IPS-18c (cell line): ENCODE data around the gene LDLRAD4.
"Not testable (repeated sequence)": the region's sequence is repeated elsewhere in the genome, so short reads cannot be mapped to it uniquely, and the experiment has no call there.

Source experiments
- H3K4me3 ChIP-seq: 2 replicates; pipeline ENCODE4 v1.7.0; 2013; ENCODE audit warnings: low read depth, mild to moderate bottlenecking, low read length, moderate library complexity; ENCODE audit not compliant: insufficient read depth
- H3K9me3 ChIP-seq: one replicate; pipeline ENCODE4 v1.6.1; 2013; ENCODE audit warnings: mild to moderate bottlenecking, low read length, moderate library complexity; ENCODE audit not compliant: control insufficient read depth, insufficient read depth

LDLRAD4 gene

DNA sequence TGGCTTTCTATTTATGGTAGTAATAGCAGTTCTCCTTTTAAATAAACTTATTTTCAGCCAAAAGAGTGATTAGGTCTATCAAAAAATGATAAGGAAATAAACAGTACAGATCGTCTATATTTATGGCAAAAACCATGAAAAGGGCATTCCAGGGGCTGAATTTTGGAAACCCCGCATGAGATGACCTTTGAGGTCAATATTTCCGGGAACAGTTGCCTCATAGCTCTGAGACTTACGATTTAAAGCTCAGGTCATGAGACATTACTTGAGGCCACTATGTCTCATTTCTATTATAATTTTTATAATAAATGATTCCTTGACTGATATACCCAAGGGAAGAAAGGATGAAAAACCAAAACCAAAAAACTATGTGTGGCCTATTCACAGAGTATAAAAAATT is 101.1 kb downstream of the LDLRAD4 start:
- no peak overlapping the region for H3K4me3 ChIP-seq
- peaks cover 2% of the 10 kb centered on the region for H3K9me3 ChIP-seq

DNA sequence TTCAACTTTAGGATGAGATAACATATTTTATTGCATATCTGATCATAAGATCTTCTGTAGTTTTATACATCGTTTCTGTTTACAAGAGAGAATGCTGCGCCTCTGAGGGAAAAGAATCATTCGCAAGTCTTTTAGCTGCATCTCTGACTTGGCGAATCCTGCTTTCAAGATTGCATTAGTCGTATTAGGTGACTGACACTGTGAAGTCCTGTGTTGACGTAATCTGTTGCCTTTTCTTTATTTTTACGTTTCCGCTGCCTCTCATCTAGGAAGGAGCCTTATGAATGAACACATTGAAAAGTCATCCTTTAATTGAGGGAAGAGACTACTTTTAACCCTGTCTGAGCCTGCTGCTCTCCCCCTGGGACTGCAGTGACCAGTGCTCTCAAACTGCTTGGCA is 101.5 kb downstream of the LDLRAD4 start:
- no peaks in the 10 kb centered on the region for H3K9me3 ChIP-seq
- no peak overlapping the region for H3K4me3 ChIP-seq

DNA sequence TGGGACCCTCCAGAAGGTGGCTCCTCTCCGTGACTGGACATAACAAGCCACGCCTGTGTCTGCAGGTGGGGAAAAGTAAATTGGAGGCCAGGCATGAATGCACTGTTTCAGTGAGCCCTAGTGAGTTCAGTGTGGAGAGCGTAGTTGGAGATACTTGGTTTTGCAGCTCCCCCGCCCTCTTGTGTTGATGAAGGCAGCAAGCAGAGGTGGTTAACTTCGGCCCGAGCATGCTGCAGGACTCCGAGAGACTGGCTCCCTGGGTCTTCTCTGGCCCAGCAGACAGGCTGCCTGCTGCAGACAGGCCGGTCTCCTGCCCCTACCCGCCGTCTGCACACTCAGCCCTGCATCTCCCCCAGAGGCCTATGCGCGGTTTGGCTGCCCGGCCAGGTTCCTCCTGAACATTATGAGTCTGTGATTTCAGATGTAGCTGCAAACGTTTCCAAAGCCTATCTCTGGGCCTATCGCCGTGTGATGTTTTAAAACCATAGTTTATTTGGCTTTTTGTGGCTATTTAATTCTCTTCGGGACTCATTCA is 102.4 kb downstream of the LDLRAD4 start:
- Histone ChIP-seq H3K4me3 (no peak overlapping the region), H3K9me3 (no peaks in the 10 kb centered on the region)

DNA sequence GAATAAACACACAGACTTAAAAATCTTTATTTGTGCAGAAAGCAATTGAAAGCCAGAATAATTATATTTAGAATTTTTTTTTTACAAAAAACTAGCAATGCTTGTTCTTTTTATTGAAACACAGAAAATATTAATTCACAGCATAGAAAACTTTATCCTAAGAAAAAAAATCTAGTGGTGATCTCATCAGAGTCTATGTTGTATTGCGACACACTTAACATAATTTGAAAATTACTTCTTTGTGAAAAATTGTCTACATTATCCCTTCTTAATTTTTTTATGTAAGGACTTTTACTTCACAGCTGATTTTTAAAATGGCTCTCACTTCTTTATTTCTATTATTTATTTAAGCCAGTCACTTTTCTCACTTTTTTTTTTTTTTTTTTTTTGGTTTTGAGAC is 103.4 kb downstream of the LDLRAD4 start:
- H3K9me3 ChIP-seq, result no peaks in the 10 kb centered on the region
- no peak overlapping the region for H3K4me3 ChIP-seq

DNA sequence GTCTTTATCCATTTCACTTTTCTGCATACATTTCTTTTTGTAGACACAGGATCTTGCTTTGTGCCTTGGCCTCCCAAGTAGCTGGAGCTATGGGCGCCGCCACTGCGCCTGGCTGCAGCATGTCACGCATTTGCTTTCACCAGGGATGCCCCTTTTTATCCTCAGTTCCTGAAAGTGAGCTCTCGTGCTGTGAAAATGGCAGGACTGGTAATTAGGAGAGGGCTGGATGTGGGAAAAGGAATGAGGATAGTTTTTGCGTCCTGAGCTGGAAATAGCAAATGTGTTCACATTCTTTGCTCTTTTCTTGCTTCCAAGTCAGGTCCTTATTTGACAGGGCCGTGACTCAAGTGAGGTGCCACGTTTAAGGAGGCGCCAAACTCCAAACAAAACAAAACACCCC is 104.6 kb downstream of the LDLRAD4 start:
- Histone ChIP-seq H3K9me3 (no peaks in the 10 kb centered on the region), H3K4me3 (no peak overlapping the region)

DNA sequence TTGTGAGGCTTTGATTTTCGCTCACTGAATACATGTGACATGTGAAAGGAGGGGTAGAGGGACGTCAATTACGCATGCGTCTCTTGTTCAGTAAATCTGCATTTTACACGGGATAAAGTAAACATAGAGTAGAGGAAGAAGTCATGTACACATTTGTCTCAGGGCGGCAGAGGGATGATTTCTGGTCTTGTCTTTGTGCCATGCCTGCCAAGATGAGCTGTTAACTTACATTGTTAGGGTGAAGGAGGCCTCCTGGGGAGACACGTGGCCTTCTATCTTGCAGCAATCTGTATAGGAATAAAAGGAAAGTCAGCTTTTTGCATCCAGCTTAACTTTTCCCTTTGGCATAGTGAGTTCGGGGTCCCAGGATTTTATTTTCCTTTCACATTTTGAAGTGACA is 106.3 kb downstream of the LDLRAD4 start:
- Histone ChIP-seq H3K4me3 (no peak overlapping the region), H3K9me3 (no peaks in the 10 kb centered on the region)

DNA sequence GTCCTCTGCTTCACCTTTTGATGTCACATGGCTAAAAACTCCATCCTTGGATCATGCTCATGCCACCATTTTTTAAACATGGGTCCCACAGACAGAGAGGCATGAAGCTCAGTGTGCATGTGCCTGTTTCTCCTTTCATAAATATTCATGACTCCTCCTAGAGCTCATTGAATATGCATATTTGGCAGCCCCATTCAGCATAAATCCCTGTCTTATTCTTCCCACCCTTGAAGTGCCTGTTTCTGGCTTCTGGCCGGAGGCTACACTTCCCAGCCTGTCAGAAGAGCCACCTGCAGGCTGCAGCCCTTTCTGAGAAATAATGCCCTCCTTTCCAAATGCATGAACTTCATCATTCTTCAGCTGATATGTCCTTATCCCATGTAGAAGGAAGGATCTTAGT is 109.7 kb downstream of the LDLRAD4 start:
- no peaks in the 10 kb centered on the region for H3K9me3 ChIP-seq
- no peak overlapping the region; the same call in 1 of the 2 replicates for H3K4me3 ChIP-seq

DNA sequence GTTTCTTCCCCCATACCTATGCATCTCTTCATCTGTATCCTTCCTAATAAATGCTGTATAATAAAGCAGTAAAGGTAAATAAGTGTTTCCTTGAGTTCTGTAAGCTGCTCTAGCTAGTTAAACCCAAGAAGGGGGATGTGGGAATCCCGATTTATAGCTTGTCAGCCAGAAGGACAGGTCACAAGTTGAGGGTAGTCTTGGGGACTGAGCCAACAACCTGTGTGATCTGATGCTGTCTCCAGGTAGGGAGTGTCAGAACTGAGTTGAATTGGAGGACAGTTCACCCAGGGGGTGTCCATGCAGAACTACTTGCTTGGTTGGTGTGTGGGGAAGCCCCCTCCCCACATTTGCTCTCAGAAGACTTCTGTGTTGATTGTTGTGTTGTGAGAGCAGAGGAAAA is 112.4 kb downstream of the LDLRAD4 start:
- Histone ChIP-seq H3K4me3 (no peak overlapping the region), H3K9me3 (no peaks in the 10 kb centered on the region)

DNA sequence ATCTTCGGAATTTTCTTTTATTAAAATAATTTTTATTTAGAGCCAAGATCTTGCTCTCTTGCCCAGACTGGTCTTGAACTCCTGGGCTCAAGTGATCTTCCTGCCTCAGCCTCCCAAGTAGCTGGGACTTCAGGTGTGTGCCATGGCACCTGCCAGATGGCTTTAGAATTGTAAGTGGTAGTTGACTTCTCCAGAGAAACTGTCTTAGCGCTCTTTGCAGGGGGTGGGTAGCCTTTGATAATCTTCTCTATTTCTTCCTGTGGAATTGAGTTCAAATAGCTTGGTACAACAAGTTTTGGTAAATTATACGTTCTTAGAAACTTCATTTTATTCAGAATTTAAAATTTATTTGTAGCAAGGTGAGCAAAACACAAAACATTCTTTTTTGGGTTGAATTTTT is 113.3 kb downstream of the LDLRAD4 start:
- Histone ChIP-seq H3K4me3 (no peak overlapping the region), H3K9me3 (no peaks in the 10 kb centered on the region)

DNA sequence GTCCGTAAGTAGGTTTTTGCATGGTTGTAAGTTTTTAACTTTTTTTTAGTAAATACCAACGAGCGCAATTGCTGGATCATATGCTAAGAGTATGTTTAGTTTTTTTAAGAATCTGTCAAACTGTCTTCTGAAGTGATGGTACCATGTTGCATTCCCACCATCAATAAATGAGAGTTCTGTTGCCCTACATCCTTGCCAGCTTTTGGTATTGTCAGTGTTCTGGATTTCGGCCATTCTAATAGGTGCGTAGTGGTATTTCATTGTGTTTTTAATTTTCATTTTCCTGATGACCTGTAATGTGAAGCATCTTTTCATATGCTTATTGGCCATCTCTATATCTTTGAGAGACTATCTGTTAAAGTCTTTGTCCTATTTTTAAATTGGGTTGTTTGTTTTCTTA is 114.3 kb downstream of the LDLRAD4 start:
- Histone ChIP-seq H3K9me3 (no peaks in the 10 kb centered on the region), H3K4me3 (no peak overlapping the region)

DNA sequence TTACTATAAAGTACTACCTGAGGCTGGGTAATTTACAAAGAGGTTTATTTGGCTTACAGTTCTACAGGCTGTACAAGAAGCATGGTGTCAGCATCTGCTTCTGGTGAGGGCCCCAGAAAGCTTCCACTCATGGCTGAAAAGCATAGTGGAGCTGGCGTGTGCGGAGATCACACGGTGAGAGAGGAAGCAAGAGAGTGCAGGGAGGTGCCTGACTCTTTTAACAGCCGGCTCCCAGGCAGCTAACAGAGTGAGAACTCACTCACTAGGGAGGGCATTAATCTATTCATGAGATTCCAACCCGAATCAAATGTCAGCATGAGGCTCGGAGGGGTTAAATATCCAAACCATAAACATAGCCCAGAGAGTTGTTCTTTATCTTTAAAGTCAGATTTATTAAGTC is 117.3 kb downstream of the LDLRAD4 start:
- Histone ChIP-seq H3K9me3 (no peaks in the 10 kb centered on the region), H3K4me3 (no peak overlapping the region)

DNA sequence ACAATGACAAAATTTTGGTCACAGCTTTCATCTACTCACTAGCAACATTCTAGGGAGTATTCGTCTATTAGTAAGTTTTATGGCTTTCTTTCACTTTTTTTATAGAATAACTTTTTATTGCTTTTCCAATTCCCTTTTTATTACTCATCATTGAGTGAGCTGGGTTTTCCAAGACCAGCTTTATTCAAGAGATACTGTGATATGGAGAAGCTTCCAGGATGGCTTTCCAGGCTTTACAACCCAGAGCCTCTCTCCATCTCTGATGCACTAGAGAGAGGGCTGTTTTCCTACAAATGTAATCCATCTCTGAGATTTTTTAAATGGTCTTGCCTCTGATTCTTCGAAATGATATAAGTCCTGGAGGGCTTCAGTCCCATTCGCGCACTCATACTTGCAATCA is 118.3 kb downstream of the LDLRAD4 start:
- no peaks in the 10 kb centered on the region for H3K9me3 ChIP-seq
- no peak overlapping the region for H3K4me3 ChIP-seq

DNA sequence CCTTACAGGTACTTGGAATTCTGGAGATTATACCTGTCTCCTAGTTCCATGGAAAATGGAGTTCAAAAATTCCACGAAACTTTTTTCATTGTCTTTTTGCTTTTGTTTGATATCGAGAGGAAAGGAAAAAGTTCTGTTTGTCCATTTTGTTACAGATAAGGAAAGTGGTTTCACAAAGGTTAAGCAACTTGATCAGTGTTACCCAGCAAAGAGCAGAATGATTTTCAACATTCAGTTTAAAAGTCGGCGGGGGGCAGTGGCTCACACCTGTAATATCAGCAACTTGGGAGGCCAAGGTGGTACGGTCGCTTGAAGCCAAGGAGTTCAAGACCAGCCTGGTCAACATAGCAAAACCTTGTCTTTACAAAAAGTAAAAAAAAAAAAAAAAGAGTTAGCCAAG is 118.8 kb downstream of the LDLRAD4 start:
- Histone ChIP-seq H3K4me3 (no peak overlapping the region), H3K9me3 (no peaks in the 10 kb centered on the region)

DNA sequence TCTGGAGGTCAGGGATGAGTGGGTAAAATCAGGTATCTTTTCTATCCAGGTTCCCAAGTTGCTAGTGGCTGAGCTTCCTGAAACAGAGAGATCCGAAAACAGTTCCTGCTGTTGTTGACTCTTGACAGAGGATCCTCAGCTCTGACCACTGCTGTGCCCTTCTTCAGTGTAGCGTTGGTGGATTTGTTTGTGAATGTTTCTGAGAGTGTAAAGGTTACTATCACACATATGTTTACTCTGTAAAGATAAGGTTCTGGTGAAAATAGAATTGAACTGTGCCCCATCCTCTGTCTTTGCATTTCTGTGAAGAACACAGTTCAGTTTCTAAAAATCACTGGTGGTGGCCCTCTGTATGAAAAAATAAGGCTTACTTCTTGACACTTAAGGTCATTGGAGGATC is 119.8 kb downstream of the LDLRAD4 start:
- no peaks in the 10 kb centered on the region for H3K9me3 ChIP-seq
- no peak overlapping the region for H3K4me3 ChIP-seq

DNA sequence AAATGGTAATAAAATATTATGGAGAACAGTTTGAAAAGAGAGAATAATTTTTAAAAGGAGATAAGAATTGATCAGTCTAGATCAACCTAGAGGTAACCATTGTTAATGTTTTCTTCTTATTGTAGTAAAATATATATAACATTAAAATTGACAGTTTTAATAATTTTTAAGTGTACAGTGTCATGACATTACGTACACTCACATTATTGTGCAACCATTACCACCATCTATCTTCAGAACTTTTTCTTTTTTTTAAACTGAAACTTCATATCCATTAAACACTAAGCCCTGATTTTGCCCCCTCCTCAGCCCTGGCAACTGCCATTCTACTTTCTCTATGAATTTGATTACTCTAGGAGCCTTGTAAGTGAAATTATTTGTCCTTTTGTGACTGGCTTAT is 121.1 kb downstream of the LDLRAD4 start:
- H3K9me3 ChIP-seq, result no peaks in the 10 kb centered on the region
- H3K4me3 ChIP-seq, result no peak overlapping the region

DNA sequence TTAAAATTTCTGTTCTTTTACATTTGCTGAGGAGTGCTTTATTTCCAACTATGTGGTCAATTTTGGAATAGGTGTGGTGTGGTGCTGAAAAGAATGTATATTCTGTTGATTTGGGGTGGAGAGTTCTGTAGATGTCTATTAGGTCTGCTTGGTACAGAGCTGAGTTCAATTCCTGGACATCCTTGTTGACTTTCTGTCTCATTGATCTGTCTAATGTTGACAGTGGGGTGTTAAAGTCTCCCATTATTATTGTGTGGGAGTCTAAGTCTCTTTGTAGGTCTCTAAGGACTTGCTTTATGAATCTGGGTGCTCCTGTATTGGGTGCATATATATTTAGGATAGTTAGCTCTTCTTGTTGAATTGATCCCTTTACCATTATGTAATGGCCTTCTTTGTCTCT is 127.9 kb downstream of the LDLRAD4 start:
- not testable (repeated sequence) for H3K4me3 ChIP-seq, H3K9me3 ChIP-seq

DNA sequence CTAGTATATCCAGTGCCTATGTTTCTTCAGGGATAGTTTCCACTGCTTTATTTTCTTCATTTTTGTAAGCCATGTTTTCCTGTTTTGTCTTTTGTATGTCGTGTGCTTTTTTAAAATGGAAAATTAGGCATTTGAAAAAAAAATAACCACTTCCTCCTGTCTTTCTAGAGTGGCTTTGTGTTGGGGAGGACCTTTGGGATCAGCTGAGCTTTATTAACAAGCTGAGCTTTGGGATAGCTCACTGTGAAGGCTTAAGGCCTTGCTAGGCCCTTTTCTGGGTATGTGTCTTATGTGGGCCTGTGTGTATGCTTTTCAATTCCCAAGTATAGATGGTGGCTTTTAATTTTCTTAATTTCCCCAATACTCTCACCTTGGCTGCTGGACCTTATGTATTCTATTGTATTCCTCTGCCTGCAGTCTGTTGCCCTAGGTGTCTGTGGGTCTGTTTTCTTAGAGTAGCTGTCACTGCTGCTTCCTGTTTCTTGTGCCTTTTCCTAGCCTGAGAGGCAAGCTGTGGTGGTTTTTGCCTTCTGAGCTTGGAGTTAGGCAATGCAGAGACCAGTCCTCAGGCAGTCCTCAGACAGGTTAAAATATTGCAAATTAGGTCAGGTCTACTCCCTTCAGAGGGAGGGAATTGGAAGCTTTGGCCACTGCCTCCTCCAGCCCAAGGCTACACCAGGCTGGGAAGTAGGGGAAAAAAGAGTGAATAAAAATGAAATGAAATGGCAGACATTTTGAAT is 134.7 kb downstream of the LDLRAD4 start:
- no peaks in the 10 kb centered on the region for H3K9me3 ChIP-seq
- no peak overlapping the region for H3K4me3 ChIP-seq

DNA sequence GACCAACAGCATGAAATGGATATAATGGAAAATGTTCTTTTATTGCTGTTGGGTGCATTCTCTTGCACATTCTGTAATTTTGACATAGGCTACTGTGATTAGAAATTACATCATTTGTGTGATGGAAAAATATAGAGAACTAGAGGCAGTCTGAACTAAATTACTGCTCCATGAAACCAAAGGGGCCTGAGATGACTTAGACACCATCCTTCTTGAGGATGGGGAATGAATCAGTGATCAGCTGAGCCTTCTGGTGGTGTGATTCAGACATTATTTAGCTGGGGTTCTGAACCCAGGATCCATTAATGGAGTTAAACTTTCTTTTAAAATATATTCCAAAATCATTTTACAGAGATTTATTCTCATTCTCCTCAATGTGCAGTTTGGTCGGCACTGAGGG is 135.8 kb downstream of the LDLRAD4 start:
- no peaks in the 10 kb centered on the region for H3K9me3 ChIP-seq
- no peak overlapping the region for H3K4me3 ChIP-seq

DNA sequence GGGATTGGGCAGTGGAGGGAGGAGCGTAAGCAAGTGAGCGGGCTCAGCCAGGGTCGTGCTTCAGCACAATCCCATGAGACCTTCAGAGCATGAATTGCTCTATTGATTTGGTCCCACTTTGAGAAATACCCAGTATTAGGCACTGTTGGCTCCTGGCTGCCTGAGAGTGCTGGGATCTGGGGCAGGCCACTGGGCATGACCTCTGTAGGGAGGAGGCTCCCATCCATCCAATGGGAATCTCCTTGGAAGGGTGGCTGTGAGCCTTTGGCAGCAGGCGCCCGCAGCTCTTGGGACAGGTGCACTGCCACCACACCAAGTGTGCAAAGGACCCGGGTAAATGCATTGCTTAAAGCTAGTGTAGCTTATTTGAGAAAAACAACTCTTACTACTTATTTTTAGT is 137.5 kb downstream of the LDLRAD4 start:
- H3K9me3 ChIP-seq, result no peaks in the 10 kb centered on the region

More for the DNA sequence above, 137.5 kb downstream of the LDLRAD4 start:
- H3K4me3 ChIP-seq, result no peak overlapping the region
